Smooth muscle cell of the coronary artery (primary cell): ENCODE results near the gene BAZ1A. TPM values are rescaled to one million over a fixed set of nuclear protein-coding genes. Genes with fewer than 3 reads are reported as not detected.

Experiments
- total RNA-seq: library from RNA; depleted of rRNA; stranded (reverse); fragments of >200 nt; gene quantifications from 2 replicates; pipeline ENCODE4 v1.2.3, GENCODE V29; 2014; ENCODE audit warnings: low replicate concordance

Gene BAZ1A, protein sequence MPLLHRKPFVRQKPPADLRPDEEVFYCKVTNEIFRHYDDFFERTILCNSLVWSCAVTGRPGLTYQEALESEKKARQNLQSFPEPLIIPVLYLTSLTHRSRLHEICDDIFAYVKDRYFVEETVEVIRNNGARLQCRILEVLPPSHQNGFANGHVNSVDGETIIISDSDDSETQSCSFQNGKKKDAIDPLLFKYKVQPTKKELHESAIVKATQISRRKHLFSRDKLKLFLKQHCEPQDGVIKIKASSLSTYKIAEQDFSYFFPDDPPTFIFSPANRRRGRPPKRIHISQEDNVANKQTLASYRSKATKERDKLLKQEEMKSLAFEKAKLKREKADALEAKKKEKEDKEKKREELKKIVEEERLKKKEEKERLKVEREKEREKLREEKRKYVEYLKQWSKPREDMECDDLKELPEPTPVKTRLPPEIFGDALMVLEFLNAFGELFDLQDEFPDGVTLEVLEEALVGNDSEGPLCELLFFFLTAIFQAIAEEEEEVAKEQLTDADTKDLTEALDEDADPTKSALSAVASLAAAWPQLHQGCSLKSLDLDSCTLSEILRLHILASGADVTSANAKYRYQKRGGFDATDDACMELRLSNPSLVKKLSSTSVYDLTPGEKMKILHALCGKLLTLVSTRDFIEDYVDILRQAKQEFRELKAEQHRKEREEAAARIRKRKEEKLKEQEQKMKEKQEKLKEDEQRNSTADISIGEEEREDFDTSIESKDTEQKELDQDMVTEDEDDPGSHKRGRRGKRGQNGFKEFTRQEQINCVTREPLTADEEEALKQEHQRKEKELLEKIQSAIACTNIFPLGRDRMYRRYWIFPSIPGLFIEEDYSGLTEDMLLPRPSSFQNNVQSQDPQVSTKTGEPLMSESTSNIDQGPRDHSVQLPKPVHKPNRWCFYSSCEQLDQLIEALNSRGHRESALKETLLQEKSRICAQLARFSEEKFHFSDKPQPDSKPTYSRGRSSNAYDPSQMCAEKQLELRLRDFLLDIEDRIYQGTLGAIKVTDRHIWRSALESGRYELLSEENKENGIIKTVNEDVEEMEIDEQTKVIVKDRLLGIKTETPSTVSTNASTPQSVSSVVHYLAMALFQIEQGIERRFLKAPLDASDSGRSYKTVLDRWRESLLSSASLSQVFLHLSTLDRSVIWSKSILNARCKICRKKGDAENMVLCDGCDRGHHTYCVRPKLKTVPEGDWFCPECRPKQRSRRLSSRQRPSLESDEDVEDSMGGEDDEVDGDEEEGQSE (N-terminal part only)
- total RNA-seq, result 18.4 and 30.8 TPM in 2 replicates

GRCh38 chr14:34875031-34875922 is at the start of gene BAZ1A:
Gene BAZ1A, minus strand, starts transcription at chr14:34875360. Its CDS starts 756 bp downstream, at chr14:34874604.

GRCh38 chr14:34714320-34715126 is 160.6 kb downstream of the BAZ1A start, which contains the start of gene CFL2:
Gene CFL2, minus strand, starts transcription at chr14:34714593. Its CDS starts 53 bp downstream, at chr14:34714540.

Other genes with a start within 250 kb of the BAZ1A start
- 66.9 and 67.9 TPM in 2 replicates for gene SNX6, start 245.2 kb downstream of the BAZ1A start, total RNA-seq
- 50.7 and 55.2 TPM in 2 replicates for gene CFL2, start 160.8 kb downstream of the BAZ1A start, total RNA-seq
- 49.1 and 81.3 TPM in 2 replicates for gene SRP54, start 107.6 kb upstream of the BAZ1A start, total RNA-seq
- 30.5 and 74.6 TPM in 2 replicates for gene FAM177A1, start 170.9 kb upstream of the BAZ1A start, total RNA-seq
- 14.0 and 27.1 TPM in 2 replicates for gene PPP2R3C, start 246.6 kb upstream of the BAZ1A start, total RNA-seq
- 10.9 and 17.7 TPM in 2 replicates for gene PRORP, start 247.2 kb upstream of the BAZ1A start, total RNA-seq